ENCODE results near the gene RAD51B. TPM values are rescaled to one million over a fixed set of nuclear protein-coding genes. Genes with fewer than 3 reads are reported as not detected.

Gene RAD51B
- total RNA-seq, 1 donor from 2014 or later = 3.3 TPM

Other genes starting within 250 kb of the RAD51B start
- gene PIGH, start 219.5 kb upstream of the RAD51B start, total RNA-seq = 16.3 TPM
- gene ARG2, start 199.9 kb upstream of the RAD51B start, total RNA-seq = 0.48 TPM
- gene VTI1B, start 145.1 kb upstream of the RAD51B start, total RNA-seq = 58.9 TPM
- gene RDH11, start 124.0 kb upstream of the RAD51B start, total RNA-seq = 85.1 TPM
- gene RDH12, start 117.9 kb upstream of the RAD51B start, total RNA-seq = 1.4 TPM
- 9.9 TPM for gene ZFYVE26, start 3.2 kb upstream of the RAD51B start, total RNA-seq

Data from left lobe of liver (tissue), 1 donor.